ENCODE results near the gene NPIPB8.
"Not testable (repeated sequence)": the region's sequence is repeated elsewhere in the genome, so short reads cannot be mapped to it uniquely, and the experiment has no call there.

Gene NPIPB8

DNA sequence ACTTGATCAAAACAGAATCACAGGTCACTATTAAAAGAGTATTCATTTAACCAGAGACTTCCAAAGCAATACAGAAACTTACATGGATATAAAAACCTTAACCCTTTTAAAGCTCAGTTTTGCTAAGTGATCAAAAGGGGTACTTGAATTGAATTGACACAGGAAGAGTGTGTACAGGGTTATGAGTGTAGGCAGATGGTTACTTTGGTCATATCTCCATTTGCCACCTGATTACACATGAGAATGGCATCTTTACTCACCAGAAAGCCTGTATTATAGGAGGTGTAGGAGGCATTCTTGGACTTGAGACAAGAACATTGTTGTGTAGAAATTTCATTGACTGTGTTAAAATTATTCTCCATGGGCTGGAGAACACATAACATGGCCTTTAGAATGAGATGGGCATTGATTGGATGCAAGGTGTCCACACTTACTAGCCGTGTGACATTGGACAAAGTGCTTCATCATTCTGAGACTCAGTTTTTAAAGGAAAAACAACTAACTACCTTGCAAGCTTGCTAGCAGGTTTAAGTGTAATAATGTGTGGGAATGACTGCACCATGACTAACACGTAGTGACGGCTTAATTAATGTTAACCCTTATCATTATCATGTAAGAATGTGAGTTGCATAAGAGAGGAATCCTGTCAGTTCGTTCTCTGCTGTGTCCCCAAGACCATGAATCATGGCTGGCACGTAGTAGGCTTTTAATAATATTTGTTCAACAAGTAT, 1.6 kb upstream of the NPIPB8 start:
- DNase-seq (ENCODE audit: low read depth in 2 of 2) = not testable (repeated sequence)

DNA sequence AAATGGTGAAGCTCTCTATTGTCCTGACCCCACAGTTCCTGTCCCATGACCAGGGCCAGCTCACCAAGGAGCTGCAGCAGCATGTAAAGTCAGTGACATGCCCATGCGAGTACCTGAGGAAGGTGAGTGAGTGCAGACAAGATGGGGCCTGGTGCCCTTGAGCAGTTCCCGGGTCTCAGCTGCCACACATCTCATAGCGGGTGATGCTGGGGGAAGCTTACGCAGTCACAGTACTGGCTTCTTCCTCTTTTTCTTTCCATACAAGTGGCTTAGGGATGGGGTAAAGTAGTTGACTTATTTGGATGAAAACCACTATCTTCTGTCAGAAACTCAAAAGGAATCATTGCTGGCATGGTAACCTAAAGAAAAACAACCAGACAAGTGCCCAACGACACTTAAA, 494 bp downstream of the NPIPB8 start:
- DNase-seq (ENCODE audit: low read depth in 2 of 2) = not testable (repeated sequence)

DNA sequence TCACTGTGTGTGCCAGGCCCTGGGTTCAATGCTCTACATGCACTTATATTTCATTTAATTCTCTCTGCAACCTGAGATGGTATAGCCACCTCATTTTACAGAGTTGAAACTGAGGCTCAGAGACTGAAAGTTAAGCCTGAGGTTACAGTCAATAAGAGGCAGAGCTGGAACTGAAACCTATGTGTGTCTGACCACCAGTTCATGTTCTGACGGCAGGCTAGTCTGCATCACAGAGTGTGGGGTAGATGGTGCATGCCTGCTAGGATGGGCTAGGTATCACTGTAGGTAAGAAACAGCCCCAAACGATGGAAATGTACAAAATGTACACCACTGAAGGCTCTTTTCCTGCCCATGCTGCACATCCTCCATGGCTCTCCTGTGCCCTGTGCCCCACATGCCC, 2.1 kb downstream of the NPIPB8 start:
- DNase-seq (ENCODE audit: low read depth in 2 of 2) = not testable (repeated sequence)

DNA sequence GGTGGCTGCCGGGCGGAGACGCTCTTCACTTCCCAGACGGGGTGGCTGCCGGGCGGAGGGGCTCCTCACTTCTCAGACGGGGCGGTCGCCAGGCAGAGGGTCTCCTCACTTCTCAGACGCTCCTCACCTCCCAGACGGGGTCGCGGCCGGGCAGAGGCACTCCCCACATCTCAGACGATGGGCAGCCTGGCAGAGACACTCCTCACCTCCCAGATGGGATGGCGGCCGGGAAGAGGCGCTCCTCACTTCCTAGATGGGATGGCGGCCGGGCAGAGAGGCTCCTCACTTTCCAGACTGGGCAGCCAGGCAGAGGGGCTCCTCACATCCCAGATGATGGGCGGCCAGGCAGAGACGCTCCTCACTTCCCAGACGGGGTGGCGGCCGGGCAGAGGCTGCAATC, 28.4 kb downstream of the NPIPB8 start:
- not testable (repeated sequence) for DNase-seq (ENCODE audit: low read depth in 2 of 2)

DNA sequence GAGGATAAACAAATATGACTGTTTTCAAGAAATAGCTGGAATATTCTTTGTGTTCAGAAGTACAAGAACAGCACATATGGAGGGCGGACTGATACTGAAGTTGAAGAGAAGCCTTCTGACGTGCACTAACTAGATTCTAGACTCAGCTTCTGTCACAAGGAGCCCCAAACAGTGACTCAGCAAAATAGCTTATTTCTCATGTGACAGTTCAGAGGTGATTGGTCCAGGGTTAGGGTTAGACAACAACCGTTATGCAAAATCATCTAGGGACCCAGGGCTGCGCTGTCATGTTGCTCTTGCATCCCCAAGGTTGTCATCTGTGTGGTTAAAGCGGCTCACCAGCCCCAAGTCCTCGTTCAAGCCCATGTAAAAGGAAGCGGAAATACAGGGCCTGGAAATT, 29.6 kb downstream of the NPIPB8 start:
- not testable (repeated sequence) for DNase-seq (ENCODE audit: low read depth in 2 of 2)

DNA sequence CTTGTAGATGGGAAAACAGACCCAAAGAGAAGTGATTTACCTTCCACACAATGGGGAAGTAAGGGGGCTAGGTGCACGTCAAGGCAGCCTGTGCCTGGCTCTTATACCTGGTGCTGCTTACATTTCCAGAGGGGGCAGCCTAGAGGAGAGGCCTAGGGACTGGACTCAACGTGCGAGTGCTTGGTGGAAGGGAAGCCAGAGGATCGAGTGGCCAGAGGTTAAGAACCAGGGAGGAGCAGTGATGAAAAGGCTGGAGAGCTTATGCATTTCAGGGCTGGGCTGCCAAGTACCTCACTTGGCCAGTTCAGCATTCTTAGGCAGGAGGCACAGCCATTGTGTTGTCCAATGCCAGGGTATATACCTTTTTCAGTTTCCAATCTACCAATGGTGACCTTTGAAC, 30.3 kb downstream of the NPIPB8 start:
- not testable (repeated sequence) for DNase-seq (ENCODE audit: low read depth in 2 of 2)

DNA sequence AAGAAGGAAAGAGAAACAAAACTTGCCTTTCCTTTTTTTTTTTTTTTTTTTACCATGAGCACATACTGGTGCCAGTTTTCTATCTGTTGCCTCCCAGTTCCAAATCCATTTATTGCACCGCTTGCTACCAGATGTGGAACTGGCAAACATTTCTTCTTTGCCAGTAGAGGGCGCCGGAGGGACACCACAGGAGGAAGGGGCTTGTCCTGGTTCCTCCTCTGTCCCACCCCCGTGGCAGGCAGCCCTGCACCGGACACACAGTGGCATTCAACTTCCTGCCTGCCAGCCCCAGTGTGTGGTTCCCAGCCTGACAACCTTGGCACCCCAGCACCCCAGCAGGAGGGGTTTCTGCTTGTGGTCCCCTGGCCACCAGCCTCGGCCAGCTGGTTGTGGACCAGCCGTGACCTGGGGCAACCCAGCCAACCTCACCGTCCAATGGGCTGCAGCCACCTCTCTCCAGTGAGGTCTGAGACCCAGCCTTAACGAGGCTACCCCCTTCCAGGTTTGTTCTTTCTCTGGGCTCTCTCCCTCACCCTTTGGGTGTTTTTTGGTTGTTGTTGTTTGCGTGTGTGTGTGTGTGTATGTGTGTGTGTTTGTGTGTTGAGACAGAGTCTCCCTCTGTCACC, 50.6 kb downstream of the NPIPB8 start:
- DNase-seq (ENCODE audit: low read depth in 2 of 2) = not testable (repeated sequence)

DNA sequence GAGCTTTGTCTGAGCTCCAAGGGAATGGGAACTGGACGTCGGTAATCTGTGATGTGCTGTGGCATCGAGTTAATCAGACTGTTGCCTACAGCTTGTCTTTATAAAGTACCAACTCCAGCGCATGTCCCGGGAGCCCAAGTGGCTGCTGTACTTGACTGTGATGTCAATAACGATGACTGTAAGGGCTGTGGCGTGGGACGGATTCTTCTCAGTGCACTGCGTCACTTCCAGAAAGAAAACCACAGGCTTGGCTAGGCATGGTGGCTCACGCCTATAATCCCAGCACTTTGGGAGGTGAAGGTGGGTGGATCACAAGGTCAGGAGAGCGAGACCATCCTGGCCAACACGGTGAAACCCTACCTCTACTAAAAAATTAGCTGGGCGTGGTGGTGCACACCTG, 51.6 kb downstream of the NPIPB8 start:
- DNase-seq (ENCODE audit: low read depth in 2 of 2) = not testable (repeated sequence)

DNA sequence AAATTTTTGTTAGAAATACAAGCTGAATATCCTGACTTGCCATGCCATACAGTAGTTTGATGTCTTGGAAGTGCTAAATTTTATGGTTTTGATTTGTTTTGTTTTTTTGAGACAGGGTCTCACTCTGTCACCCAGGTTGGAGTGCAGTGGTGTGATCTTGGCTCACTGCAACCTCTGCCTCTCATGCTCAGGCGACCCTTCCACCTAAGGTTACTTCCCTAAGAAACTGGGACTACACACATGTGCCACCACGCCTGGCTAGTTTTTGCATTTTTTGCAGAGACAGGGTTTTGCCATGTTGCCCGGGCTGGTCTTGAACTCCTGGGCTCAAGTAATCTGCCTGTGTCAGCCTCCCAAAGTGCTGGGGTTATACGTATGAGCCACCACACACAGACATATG, 53.9 kb downstream of the NPIPB8 start:
- DNase-seq (ENCODE audit: low read depth in 2 of 2) = not testable (repeated sequence)

DNA sequence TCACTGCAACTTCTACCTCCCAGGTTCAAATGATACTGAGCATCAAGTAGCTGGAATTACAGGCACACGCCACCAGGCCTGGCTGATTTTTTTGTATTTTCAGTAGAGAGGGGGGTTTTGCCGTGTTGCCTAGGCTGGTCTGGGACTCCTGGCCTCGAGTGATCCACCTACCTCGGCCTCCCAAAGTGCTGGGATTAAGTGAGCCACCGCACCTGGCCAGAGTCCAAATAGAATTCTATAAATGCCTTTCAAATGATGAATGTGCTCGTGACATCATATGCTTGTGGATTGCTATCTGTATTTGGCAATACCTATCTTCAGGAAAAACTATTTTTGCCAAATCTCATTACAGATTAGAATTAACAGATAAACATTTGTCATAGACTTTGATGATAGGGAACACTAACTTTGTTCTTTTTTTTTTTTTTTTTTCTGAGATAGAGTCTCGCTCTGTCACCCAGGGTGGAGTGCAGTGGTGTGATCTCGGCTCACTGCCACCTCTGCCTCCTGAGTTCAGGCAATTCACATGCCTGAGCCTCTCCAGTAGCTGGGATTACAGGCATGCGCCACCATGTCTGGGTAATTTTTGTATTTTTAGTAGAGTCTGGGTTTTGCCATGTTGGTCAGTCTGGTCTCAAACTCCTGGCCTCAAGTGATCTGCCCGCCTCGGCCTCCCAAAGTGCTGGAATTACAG, 55.5 kb downstream of the NPIPB8 start:
- DNase-seq (ENCODE audit: low read depth in 2 of 2) = not testable (repeated sequence)

DNA sequence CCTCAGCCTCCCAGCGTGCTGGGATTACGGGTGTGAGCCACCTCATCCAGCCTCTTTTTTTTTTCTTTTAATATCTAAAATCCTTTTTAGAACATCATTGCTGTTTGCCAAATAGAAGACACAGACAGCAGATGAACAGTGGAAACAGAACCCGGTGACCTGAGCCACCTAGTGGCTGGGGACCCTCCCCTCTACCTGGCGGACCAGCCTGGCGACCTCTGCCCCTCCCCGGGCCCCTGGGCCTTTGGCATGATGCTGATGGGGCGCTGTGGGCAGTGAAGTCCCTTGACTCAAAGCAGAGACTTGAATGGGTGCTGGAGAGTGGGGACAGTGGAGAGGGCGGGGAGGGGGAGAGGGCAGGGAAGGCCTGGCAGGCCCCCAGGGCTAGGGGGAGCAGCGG, 61.9 kb downstream of the NPIPB8 start:
- DNase-seq (ENCODE audit: low read depth in 2 of 2) = not testable (repeated sequence)

DNA sequence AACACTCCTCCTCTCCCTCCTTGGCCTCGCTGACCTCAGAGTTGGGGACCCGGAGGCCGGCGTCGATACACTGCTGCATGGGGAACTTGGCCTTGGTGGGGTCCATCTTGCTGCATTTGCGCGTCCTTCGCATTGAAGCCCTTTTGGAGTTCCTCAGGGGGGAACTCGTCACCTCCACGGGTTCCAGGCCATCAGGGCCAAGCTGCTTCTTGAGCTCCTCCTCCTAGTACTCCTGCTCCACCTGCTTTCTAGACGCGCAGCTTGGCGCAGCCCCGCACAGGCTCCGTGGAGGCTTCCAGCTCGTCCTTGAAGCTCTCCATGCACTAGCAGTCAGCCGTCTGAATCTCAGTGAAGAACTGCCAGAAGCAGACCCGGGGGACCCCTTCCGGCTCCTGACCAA, 62.5 kb downstream of the NPIPB8 start:
- not testable (repeated sequence) for DNase-seq (ENCODE audit: low read depth in 2 of 2)

DNA sequence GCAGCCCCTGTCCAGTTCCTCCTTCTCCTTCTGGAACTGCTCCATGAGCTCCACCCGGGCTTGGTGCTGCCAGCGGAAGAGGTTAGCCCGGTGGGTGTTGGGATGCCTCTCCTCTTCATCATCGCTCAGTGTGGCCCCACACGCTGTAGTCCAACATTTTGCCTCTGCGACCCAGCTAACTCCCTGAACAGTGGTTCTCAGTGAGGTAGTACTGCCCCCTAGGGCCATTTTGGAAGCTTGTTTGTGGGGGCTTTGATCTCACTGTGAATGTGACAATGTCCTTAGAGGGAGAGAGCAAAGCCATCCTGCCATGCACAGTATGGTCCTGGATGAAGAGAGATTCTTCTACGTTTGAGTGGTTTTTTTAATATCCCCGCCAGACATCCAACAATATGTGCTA, 63.5 kb downstream of the NPIPB8 start:
- DNase-seq (ENCODE audit: low read depth in 2 of 2) = not testable (repeated sequence)

DNA sequence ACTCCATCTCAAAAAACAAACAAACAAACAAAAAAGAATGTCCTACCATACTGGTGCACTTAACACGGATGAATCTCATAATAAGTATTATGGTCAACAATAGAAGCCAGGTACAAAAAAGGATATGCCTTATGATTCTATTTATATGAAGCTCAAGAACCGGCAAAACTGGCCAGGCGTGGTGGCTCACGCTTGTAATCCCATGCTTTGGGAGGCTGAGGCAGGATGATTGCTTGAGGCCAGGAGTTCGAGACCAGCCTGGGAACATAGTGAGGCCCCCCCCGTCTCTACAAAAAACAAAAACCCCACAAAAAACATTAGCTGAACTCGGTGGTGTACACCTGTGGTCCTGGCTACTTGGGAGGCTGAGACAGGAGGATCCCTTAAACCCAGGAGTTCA, 66.4 kb downstream of the NPIPB8 start:
- not testable (repeated sequence) for DNase-seq (ENCODE audit: low read depth in 2 of 2)

All from fibroblast of skin of left quadriceps (primary cell).